ENCODE measurements around the gene SMYD3.

DNA sequence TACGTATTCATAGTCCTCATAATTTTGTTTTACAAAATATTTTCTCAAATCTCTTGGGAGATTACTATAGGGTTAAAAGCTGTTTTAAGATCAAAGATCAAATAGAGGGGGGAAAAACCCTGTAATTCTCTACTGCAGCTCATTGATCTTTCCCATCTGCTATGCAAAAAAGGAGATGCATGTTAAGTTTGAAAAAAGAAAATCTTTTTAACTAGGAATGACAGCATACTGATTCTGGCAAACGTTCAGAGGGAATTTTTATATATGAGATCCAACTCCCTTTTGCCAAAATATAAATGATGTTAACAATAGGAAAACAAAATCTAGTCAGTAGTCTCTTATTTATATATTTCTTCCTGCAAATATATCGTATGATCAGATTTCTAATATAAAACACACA, 69.1 kb downstream of the SMYD3 start:
- TF ChIP-seq, protein P1, sequence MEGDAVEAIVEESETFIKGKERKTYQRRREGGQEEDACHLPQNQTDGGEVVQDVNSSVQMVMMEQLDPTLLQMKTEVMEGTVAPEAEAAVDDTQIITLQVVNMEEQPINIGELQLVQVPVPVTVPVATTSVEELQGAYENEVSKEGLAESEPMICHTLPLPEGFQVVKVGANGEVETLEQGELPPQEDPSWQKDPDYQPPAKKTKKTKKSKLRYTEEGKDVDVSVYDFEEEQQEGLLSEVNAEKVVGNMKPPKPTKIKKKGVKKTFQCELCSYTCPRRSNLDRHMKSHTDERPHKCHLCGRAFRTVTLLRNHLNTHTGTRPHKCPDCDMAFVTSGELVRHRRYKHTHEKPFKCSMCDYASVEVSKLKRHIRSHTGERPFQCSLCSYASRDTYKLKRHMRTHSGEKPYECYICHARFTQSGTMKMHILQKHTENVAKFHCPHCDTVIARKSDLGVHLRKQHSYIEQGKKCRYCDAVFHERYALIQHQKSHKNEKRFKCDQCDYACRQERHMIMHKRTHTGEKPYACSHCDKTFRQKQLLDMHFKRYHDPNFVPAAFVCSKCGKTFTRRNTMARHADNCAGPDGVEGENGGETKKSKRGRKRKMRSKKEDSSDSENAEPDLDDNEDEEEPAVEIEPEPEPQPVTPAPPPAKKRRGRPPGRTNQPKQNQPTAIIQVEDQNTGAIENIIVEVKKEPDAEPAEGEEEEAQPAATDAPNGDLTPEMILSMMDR (conservative IDR thresholded peaks at IDR 0.05) = no peak
- no peak for TF ChIP-seq ZFX (IDR thresholded peaks at IDR 0.05)

Measured in C4-2B (cell line).